SU-DHL-6 (cell line): Measurements from ENCODE around the gene KDM6B.

ENCODE experiments used
- EZH2phosphoT487 ChIP-seq: fragments of 200-600 bp; sonication (generic), shearing (Covaris generic); conservative IDR thresholded peaks from 2 replicates; pipeline ENCODE4 v1.6.1; 2018; ENCODE audit warnings: mild to moderate bottlenecking, antibody characterized with exemption, low read length, moderate library complexity, mixed read lengths
- TF ChIP-seq, protein P1 (sequence below): fragments of 200-600 bp; sonication (generic); IDR thresholded peaks from one replicate; pipeline ENCODE4 v1.5.1; 2017; ENCODE audit warnings: antibody characterized with exemption, mild to moderate bottlenecking, low read length, moderate library complexity; ENCODE audit not compliant: insufficient read depth, poor library complexity, severe bottlenecking

DNA sequence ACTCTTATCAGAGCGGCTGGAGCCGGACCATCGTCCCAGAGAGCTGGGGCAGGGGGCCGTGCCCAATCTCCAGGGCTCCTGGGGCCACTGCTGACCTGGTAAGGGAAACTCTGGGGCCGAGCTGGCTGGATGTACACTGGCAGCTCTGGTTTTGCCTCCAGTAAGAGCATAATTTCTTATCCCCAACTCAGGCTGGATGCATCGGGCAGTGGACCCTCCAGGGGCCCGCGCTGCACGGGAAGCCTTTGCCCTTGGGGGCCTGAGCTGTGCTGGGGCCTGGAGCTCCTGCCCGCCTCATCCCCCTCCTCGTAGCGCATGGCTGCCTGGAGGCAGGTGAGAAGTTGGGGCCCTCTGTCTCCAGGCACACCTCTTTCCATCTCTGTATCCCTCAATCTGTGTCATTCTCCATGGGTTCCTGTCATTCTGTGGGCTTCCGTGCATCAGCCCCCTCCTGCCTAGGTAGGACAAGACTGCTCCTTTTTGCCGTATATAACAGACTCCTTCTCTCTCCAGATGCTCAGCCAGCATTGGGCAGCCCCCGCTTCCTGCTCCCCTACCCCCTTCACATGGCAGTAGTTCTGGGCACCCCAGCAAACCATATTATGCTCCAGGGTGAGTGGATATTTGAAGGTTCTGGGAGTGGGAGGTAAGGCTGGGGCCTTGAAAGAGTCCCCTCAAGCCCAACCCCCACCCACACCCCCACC lies 11.5 kb downstream of the KDM6B start:
- TF ChIP-seq EZH2phosphoT487, result no peak
- TF ChIP-seq, protein P1, sequence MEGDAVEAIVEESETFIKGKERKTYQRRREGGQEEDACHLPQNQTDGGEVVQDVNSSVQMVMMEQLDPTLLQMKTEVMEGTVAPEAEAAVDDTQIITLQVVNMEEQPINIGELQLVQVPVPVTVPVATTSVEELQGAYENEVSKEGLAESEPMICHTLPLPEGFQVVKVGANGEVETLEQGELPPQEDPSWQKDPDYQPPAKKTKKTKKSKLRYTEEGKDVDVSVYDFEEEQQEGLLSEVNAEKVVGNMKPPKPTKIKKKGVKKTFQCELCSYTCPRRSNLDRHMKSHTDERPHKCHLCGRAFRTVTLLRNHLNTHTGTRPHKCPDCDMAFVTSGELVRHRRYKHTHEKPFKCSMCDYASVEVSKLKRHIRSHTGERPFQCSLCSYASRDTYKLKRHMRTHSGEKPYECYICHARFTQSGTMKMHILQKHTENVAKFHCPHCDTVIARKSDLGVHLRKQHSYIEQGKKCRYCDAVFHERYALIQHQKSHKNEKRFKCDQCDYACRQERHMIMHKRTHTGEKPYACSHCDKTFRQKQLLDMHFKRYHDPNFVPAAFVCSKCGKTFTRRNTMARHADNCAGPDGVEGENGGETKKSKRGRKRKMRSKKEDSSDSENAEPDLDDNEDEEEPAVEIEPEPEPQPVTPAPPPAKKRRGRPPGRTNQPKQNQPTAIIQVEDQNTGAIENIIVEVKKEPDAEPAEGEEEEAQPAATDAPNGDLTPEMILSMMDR, result no peak
